ENCODE results near the gene ADAMTS9. TPM values are rescaled to one million over a fixed set of nuclear protein-coding genes. Genes with fewer than 3 reads are reported as not detected.
A peak's percentile ranks its signal among the peaks of the same experiment; 100 is the strongest.

Gene ADAMTS9
- total RNA-seq, 1 donor from 2014 or later, result 74.1 TPM

GRCh38 chr3:64685331-64685799, 2.4 kb downstream of the ADAMTS9 start:
- intact Hi-C loops (cut with DNase I), result loop anchor here (5.0 to 10.0 kb wide), 4 partner anchors 57 to 559 kb away; no protein-coding TSS in a partner anchor
- H3K27ac ChIP-seq, result peak overlapping the region; percentile 96 to 97
- no peaks in the 10 kb centered on the region for H3K27me3 ChIP-seq
- TF ChIP-seq CTCF (IDR thresholded peaks at IDR 0.05), result no peak
- H3K36me3 ChIP-seq, result peaks cover 0 to 2% of the 10 kb centered on the region in 2 donors
- peak in 1 of 2 donors; percentile 81 for DNase-seq (ENCODE audit: low spot score in 2 of 2)
- H3K4me1 ChIP-seq, result peaks cover 0 to 5% of the 10 kb centered on the region in 2 donors
- no peaks in the 10 kb centered on the region for H3K9me3 ChIP-seq
- H3K4me3 ChIP-seq, result peak overlapping the region; percentile 68 to 85

GRCh38 chr3:64684715-64685261, 3.0 kb downstream of the ADAMTS9 start:
- H3K4me1 ChIP-seq, result peaks cover 0 to 5% of the 10 kb centered on the region in 2 donors
- peaks cover 0 to 8% of the 10 kb centered on the region in 2 donors for H3K36me3 ChIP-seq
- peak overlapping the region; percentile 68 to 85 for H3K4me3 ChIP-seq
- intact Hi-C loops (cut with DNase I), result loop anchor here (5.0 to 10.0 kb wide), 4 partner anchors 58 to 560 kb away; no protein-coding TSS in a partner anchor
- peak overlapping the region; percentile 96 to 97 for H3K27ac ChIP-seq
- H3K9me3 ChIP-seq, result no peaks in the 10 kb centered on the region
- peak in 1 of 2 donors; percentile 74 for DNase-seq (ENCODE audit: low spot score in 2 of 2)
- no peaks in the 10 kb centered on the region for H3K27me3 ChIP-seq
- TF ChIP-seq CTCF (IDR thresholded peaks at IDR 0.05), result no peak

- H3K36me3 ChIP-seq, result peaks cover 0 to 17% of the 10 kb centered on the region in 2 donors
- H3K4me1 ChIP-seq, result peaks cover 0 to 8% of the 10 kb centered on the region in 2 donors
- H3K27me3 ChIP-seq, result no peaks in the 10 kb centered on the region
- DNase-seq (ENCODE audit: low spot score in 2 of 2), result no peak
- H3K4me3 ChIP-seq, result no peak overlapping the region
- peak overlapping the region; percentile 5 to 38 for H3K27ac ChIP-seq
- no peak for TF ChIP-seq CTCF (IDR thresholded peaks at IDR 0.05)
- H3K9me3 ChIP-seq, result no peaks in the 10 kb centered on the region
- intact Hi-C loops (cut with DNase I), result loop anchor here (10.0 kb wide), 1 partner anchor 563 kb away; no protein-coding TSS in a partner anchor
Observed at GRCh38 chr3:64681827-64682226, 6.0 kb downstream of the ADAMTS9 start.

GRCh38 chr3:64681015-64681414, 6.8 kb downstream of the ADAMTS9 start:
- no peak overlapping the region for H3K4me3 ChIP-seq
- H3K4me1 ChIP-seq, result peaks cover 0 to 12% of the 10 kb centered on the region in 2 donors
- H3K36me3 ChIP-seq, result peaks cover 0 to 17% of the 10 kb centered on the region in 2 donors
- peak overlapping the region in 1 of 2 donors; percentile 38 for H3K27ac ChIP-seq
- intact Hi-C loops (cut with DNase I), result loop anchor here (10.0 kb wide), 1 partner anchor 564 kb away; no protein-coding TSS in a partner anchor
- TF ChIP-seq CTCF (IDR thresholded peaks at IDR 0.05), result no peak
- no peaks in the 10 kb centered on the region for H3K9me3 ChIP-seq
- H3K27me3 ChIP-seq, result no peaks in the 10 kb centered on the region
- DNase-seq (ENCODE audit: low spot score in 2 of 2), result no peak

GRCh38 chr3:64680334-64680733, 7.5 kb downstream of the ADAMTS9 start:
- intact Hi-C loops (cut with DNase I), result loop anchor here (10.0 kb wide), 1 partner anchor 564 kb away; no protein-coding TSS in a partner anchor
- no peak for TF ChIP-seq CTCF (IDR thresholded peaks at IDR 0.05)
- Histone ChIP-seq H3K27ac (no peak overlapping the region), H3K4me1 (peaks cover 0 to 15% of the 10 kb centered on the region in 2 donors), H3K27me3 (no peaks in the 10 kb centered on the region), H3K36me3 (peaks cover 0 to 17% of the 10 kb centered on the region in 2 donors), H3K4me3 (no peak overlapping the region), H3K9me3 (no peaks in the 10 kb centered on the region)
- DNase-seq (ENCODE audit: low spot score in 2 of 2), result no peak

Data from ascending aorta (tissue), 2 donors.